GM18907 (cell line): ENCODE results near the gene ZNF710.
"Not testable (repeated sequence)": the region's sequence is repeated elsewhere in the genome, so short reads cannot be mapped to it uniquely, and the experiment has no call there.

Experiments
- ATAC-seq: cut with Tn5 transposase; IDR thresholded peaks from one replicate; pipeline ENCODE4 v1.9.1; 2021; ENCODE audit warnings: mild to moderate bottlenecking, moderate library complexity; ENCODE audit not compliant: unreplicated experiment

ZNF710 gene

GRCh38 chr15:90001062-90001682 lies at the start of gene ZNF710:
TSS of gene ZNF710 (plus strand) at chr15:90001324. CDS start at chr15:90067138, 65,814 bp downstream.
- ATAC-seq, result no peak

- no peak for ATAC-seq
Observed at GRCh38 chr15:89954541-89954940, 46.6 kb upstream of the ZNF710 start.

- not testable (repeated sequence) for ATAC-seq
Observed at GRCh38 chr15:89955449-89955998, 45.6 kb upstream of the ZNF710 start.

GRCh38 chr15:89958107-89958805 lies 42.9 kb upstream of the ZNF710 start:
- ATAC-seq, result no peak

- ATAC-seq, result no peak
Observed at GRCh38 chr15:89963301-89964231, 37.6 kb upstream of the ZNF710 start.

- ATAC-seq, result no peak
Observed at GRCh38 chr15:89964232-89964954, 36.7 kb upstream of the ZNF710 start.

GRCh38 chr15:89967881-89968280 lies 33.2 kb upstream of the ZNF710 start:
- ATAC-seq, result no peak

GRCh38 chr15:89971592-89971997 lies 29.5 kb upstream of the ZNF710 start:
- ATAC-seq, result peak; percentile 78

- no peak for ATAC-seq
Observed at GRCh38 chr15:89972085-89972484, 29.0 kb upstream of the ZNF710 start.

GRCh38 chr15:89975482-89976245 lies 25.5 kb upstream of the ZNF710 start:
- no peak for ATAC-seq

GRCh38 chr15:89976246-89976600 lies 24.9 kb upstream of the ZNF710 start:
- ATAC-seq, result no peak

GRCh38 chr15:89977836-89978235 lies 23.3 kb upstream of the ZNF710 start:
- ATAC-seq, result not testable (repeated sequence)

GRCh38 chr15:89978914-89979313 lies 22.2 kb upstream of the ZNF710 start:
- ATAC-seq, result no peak

GRCh38 chr15:89980896-89981295 lies 20.2 kb upstream of the ZNF710 start:
- no peak for ATAC-seq

- no peak for ATAC-seq
Observed at GRCh38 chr15:89982315-89983055, 18.6 kb upstream of the ZNF710 start.

- no peak for ATAC-seq
Observed at GRCh38 chr15:89984001-89984400, 17.1 kb upstream of the ZNF710 start.

- no peak for ATAC-seq
Observed at GRCh38 chr15:89984421-89985010, 16.6 kb upstream of the ZNF710 start.

- ATAC-seq, result no peak
Observed at GRCh38 chr15:89985111-89985510, 16.0 kb upstream of the ZNF710 start.

GRCh38 chr15:89991312-89991711 lies 9.8 kb upstream of the ZNF710 start:
- no peak for ATAC-seq
